HG03025 (cell line): ENCODE data around the gene PCNX2.

Source experiments
- ATAC-seq: cut with Tn5 transposase; IDR thresholded peaks from one replicate; pipeline ENCODE4 v1.9.1; 2021; ENCODE audit warnings: mild to moderate bottlenecking, moderate library complexity; ENCODE audit not compliant: unreplicated experiment, low FRiP score

Gene PCNX2

DNA sequence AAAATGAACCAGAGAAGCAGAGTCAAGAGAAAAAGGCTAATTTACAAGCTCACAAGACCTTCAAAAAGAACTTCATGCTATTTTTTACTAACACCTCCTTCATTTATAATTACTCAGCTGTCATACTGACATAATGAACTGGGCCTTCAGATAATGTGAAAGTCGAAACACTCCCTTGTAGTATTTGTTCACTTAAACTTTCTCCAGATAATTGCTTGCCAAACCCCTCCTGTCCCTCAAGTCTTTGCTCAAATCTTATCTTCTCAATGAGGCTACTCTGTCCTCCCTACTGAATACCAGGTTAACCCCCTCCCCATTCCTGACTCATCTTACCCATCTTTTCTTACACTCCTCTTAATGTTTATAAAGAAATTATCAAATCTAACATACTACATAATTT, 20.9 kb upstream of the PCNX2 start:
- ATAC-seq, result no peak

DNA sequence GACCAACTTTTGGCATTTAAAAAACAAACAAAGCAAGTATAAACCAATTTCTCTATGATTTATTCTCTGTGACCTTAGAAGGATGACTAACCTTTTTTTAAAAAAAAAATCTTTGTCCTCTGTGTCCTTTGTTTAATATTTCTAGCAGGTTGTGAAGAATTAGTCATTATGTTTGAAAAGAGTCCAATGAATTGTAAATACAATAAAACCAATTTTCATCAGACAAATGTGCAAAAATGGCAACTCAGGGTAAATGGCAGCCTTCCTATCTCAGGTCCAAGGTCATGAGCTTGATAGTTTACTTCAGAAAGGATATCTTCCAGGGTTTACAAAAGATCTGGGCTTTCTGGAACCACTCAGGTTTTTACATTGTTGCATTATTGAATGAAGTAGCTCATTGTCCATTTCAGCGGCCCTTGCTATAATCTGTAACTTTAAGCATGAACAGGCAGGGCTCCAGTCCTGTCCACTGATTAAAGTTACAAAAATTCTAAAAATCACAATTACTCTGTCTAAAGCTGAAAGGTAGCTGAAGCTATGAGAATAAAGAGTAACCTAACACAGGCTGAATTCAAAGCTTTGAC, 20.3 kb upstream of the PCNX2 start:
- ATAC-seq, result no peak

DNA sequence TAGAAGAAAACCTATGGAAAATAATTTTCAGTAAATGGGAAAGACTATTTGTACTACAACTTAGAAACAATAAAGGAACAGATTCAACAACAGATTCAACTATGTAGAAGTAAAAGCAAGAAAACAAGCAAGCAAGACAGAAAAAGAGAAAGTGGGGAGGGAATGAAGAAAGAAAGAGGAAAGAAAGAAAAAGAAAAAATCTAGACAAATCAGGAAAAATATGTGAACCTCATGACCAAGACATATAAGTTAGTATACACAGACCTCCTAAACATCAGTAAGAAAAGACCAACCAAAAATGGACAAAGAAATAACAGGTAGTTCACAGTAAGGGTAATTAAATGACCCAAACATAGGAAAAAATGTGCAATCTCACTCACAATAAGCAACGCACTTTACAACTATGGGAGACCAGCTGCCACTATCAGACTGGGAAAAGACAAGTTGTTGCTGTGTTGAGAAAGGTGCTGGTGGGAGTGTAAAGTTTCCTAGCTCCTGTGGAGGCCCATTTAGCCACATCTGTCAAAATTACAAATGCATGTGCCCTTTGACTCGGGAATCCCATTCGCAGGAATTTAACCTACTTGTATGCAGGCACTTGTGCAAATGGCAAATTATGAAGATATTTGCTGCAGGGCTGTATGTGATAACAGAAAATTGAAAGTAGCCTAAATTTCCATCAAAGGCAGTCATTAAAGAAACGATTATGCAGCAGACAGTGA, 18.1 kb upstream of the PCNX2 start:
- ATAC-seq, result no peak

- ATAC-seq, result no peak
Measured at GRCh38 chr1:233304489-233305102, 9.1 kb upstream of the PCNX2 start.

DNA sequence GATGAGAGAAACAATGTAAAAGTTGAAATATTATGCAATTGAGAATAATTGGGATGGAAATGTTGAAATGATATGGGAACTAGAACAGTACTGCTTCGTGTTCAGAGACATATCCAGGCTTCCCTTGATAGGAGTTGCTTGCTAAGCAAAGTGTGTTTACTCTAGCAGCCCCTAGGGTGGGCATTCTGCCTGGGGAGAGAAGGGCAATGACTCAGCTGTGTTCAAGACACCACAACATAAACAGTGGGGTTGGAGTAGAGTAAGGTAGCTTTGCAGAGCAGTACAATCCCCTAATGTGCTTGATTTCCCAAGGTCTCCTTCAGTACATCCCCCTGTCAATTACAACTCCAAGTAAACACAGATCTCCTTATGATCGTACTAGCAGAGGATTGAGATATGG, 4.8 kb upstream of the PCNX2 start:
- ATAC-seq, result no peak

DNA sequence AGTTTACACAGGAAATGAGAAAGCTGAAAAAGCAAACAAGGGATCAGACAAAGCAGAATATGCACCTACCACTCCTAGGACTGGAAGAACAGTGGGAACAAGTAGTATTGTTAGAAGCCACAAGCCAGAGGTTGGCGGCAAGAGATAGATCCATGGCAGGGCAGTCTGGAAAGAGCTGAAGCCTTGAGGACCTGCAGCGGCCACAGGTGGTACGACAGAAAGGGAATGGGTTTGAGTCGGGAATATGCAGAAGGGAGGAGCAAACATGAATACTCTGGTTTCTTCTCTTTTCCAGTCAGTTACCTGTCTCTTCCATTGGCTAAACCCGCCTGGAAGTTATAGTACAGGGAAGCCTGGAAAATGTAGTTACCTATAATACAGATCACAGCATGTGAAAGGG, 3.9 kb upstream of the PCNX2 start:
- no peak for ATAC-seq

DNA sequence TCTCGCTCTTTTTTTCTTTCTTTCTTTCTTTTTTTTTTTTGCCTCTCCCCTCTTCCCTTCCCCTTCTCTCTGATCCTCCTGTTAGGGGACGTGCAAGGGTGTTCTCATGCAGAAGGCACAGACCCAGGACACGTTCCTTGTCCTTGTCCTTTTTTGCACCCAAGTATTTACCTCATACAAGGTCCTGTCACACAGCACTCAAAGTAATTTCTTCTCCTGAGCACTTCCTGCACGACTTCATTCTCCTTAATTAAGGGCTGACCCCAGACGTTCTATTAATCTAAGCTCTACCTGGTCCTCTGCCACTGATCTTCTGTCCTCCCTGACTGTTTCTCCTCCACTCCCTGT, 424 bp upstream of the PCNX2 start:
- no peak for ATAC-seq

DNA sequence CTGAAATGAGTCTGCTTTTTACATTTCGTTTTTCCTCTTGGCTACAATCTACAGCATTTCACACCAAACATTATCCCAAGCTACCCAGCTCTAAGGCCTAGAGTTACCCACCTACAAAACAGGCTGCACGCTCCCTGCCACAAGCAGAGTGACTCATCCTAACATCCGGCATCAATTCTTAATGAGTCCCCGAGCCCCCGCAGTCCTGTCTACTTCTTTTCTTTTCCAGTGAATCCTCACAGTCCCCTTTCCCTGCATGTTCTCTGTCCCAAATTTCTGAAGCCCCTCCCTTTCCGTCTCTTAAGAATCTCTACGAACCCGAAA, 650 bp downstream of the PCNX2 start:
- ATAC-seq, result peak; percentile 24

DNA sequence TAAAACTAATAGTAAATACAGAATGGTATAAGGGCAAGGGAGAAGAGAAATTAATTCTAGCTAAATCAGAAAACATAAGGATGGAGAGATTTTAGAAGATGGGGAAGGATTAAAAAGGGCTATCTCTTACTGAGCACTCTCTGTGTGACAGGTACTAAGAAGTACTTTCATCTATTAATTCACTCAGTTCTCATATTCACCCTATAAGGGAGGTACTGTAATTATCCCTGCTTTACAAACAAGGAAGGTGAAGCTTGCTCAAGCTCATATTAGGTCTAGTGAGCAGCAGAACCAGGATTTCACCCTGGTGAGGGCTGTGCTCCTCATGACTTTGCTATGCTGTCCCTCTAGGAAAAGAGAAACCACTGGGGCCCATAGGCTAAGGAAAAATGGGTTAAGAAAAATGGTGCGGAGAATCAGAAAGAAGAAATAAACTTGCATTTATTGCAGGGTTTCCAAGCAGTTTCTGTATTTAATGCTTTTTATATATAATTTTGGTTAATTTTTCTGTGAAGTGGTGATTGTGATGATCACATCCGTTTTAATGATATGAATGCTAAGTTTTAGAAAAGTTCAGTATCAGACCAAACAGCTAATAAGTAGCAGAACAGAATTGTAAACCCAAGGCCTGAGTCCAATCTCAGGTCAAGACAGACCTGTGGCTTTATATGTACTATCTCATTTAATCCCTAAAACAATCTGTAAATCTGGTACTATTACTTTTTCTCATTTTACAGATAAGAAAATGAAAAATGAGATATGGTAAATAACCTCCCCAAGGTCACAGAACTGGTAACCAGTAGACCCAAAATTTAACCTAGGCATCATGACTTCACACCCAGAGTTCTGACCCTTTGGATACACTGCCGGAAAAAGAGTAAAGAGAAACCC, 1.7 kb downstream of the PCNX2 start:
- ATAC-seq, result no peak

GRCh38 chr1:233290396-233291034, 5.0 kb downstream of the PCNX2 start:
- ATAC-seq, result no peak

DNA sequence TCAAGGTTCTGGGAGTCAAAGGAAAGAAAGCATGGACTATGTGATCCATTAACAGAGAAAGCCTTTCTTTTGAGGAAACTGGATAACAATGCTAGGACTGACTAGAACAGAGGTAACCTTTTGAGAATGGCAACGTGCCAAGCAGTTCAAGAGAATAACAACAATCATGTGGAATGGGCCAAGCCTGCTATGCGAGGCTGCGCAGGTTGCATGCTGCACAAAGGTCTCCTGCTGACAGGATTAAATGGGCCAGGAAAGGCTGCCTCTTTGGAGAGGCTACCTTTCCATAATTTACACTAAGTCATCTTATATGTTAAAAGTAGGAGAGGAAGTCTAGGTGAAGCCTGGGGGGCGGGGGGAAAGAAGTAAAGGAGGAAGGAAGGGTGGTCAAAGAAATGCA, 5.8 kb downstream of the PCNX2 start:
- ATAC-seq, result no peak

- no peak for ATAC-seq
Measured at GRCh38 chr1:233282582-233282886, 13.0 kb downstream of the PCNX2 start.

- ATAC-seq, result peak; percentile 93
Measured at GRCh38 chr1:233281711-233282581, 13.6 kb downstream of the PCNX2 start.

DNA sequence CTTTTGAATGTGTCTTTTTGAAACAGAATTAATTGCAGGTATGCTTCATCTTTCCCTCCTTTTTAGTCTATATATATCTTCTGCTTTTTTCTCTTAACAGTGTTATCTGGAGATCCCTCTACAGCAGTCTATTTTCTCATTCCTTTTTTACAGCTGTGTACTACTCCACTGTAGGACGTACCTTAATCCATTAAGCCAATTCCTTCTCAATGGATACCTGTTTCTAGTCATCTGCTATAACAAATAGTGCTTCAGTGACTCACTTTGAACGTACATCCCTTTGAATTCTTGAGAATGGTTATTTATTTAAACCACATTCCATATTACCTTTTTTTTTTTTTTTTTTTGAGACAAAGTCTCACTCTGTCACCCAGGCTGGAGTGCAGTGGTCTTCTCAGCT, 15.6 kb downstream of the PCNX2 start:
- no peak for ATAC-seq

DNA sequence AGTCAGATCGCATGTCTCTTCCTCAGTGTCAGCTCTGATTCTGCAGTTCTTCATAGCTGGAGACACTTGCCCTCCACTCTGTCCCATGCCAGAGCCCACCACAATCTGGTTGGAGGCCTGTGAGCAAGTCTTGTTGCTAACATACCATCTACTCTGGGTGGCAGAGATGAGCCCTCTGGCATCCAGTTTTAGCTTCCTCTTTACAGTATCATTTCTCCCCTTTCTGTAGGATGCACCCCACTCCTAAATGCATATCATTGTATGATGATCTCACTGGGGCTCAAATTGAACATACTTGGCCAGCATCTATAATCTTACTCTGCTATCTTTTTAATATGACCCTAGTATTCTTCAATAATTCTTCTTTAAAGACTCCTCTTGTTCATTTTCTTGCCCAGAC, 16.9 kb downstream of the PCNX2 start:
- no peak for ATAC-seq

- ATAC-seq, result no peak
Measured at GRCh38 chr1:233277637-233278606, 17.6 kb downstream of the PCNX2 start.

- no peak for ATAC-seq
Measured at GRCh38 chr1:233269656-233270055, 25.9 kb downstream of the PCNX2 start.

- no peak for ATAC-seq
Measured at GRCh38 chr1:233268389-233269022, 27.0 kb downstream of the PCNX2 start.

GRCh38 chr1:233261695-233262094, 33.8 kb downstream of the PCNX2 start:
- ATAC-seq, result peak; percentile 8
